ENCODE results near the gene PDE4D.
A peak's percentile ranks its signal among the peaks of the same experiment; 100 is the strongest.
"Not testable (repeated sequence)": the region's sequence is repeated elsewhere in the genome, so short reads cannot be mapped to it uniquely, and the experiment has no call there.

PDE4D gene

DNA sequence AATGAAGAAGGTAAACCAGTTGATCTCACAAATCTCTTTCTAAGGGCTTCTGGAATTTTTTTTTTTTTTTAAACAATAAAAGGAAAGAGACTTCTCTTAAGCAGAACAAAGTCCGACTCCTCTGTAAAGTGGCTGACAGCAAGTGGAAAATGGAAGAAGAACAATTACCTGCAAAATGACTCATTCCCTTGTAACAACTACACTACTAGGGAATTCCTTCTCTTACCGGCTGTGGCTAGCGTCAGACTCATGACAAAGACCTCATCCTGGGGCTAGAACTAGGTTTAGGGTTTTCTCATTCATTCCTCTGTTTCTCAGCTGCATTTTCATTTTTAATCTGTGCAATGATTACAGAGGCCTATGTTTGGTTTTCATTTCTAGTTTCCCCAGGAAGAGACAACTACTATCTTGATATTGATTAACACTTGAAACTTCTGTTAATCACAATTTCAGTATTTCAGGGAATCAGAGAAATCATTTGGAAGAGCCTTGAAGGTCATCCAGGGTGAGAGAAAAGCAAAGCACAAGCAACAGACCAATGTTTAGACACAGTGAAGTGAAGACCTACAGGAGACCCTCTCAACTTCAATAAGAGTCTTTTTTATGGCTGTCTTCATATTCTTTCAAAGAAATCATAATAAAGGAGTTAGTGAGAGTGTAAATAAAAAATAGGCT, 872.8 kb downstream of the PDE4D start:
- no peak for FAIRE-seq

DNA sequence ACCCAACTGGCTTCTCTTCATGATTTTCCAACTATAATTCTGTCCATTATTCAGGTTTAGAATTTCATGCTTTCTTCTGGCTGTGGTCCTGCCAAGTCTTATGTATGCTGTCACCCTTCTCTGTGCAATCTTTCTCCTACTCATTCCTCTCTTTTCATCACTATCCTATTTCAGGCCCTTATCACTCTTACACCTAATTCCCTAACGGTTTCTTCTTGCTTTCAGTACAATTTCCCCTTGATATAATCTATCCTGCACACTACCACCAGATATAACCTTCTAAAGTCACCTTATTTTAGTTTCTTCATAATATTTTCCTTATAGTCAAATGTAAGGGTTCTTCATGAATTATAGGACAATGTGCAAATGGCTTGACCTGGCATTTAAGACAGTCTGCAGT, 874.4 kb downstream of the PDE4D start:
- no peak for FAIRE-seq

DNA sequence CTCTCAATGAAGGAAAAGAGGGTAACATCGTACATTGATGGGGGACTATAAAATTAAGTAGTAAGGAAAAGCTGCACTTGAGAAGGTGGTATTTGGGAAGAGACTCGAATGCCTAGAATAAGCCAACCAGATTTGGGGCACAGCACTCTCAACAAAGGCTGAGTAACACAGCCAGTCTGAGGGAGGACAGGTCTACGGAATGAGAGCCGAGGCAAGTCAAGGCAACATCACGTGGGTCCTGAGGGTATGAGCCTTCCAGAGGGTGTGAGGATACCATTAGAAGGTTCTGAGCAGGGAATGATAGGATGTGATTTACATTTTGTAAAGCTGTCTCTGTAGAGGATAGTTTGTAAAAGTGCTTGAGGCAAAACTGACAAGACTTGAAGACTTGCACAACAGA, 876.6 kb downstream of the PDE4D start:
- FAIRE-seq, result no peak

DNA sequence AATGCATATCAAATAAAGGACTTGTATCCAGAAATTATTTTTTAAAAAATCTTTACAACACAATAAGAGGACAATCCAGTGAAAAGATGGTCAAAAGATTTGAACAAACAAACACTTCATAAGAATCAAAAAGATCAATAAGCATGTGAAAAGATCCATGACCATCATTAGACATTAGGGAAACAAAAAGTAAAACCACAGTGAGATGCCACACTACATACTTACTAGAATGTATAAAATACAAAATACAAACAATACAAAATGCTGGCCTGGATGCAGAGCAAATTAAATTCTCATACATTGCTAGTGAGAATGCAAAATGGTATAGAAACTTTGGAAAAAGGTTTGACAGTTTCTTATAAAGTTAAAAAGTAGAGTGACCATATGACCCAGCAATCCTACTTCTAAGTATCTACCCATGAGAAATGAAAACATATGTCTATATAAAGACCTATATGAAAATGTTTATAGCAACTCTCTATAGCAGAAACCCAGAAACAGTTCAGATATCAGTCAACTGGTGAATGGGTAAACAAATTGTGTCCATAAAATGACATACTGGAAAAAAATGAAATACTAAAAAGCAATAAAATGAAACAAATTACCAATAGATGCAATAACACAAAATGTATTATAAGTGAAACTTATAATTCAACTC, 884.6 kb downstream of the PDE4D start:
- no peak for FAIRE-seq

DNA sequence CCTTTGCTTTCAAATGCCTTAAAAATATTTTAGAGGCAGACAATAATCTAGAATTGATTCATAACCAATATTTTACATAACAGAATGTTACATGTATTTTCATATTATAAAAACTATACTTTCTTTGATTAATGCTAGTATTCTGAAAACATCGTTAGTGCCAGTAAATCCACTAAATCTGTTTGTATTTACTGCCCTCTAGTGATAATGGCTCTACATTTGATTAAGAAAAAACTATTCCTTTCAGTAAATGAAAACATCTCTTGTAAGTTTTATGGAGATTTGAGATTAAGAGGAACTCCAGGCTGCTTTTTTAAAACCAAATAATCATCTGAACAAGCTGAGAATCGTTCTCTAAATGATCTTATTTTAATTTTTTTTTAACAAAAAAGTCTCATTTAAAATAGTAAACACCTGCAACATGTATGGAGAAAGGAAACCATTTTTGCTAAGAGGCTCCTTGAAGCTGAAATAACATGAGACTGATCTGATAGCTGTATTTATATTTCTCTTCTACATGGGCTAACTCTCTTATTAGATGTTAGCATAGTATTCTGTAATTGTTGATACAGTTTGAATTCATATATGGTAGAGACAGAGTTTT, 886.0 kb downstream of the PDE4D start:
- FAIRE-seq, result peak; percentile 91

DNA sequence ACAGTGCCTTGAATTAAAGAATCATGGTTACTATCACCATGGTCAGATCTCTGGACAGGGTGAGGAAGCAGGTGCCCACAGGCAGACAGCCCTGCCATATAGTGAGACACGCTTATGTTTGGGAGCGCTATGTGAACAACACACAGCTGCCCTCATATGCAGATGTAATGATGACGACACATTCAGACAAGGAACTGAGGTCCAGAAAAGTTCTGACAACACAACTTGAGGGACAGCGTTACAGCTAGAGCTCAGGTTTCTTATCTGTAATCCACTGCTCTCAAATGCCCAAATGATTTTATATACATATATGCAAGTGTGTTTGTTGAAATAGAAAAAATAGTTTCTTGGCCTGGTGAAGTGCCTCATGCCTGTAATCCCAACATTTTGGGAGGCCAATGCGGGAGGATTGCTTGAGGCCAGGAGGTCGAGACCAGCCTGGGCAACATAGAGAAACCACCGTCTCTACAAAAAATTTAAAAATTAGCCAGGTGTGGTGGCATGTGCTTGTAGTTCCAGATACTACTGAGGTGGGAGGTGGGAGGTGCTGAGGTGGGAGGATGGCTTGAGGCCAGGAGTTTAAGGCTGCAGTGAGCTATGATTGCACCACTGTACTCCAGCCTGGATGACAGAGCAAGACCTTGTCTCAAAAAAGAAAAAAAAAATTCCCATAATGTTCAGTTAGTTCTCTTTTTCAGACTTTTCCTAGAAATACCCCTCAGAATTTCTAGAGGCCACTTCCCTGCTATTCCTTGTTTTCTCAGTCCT, 887.4 kb downstream of the PDE4D start:
- no peak for FAIRE-seq

DNA sequence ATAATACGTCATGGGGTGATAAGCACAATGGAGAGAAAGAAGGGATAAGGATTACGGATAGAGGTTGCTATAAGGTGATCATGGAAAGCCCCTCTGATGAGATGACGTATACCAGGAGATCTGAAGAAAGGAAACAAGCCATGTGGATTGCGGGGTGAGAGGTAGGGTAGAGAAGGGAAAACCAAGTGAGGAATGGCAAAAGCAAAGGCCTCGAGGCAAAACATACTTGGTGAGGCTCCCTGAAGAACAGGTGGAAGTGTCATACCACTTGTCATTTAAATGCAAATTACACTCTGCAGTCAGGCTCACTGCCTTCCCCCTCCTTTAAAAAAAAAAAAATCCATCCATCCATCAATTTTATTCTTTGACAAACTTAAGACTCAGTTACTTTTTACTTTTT, 889.9 kb downstream of the PDE4D start:
- FAIRE-seq, result no peak

DNA sequence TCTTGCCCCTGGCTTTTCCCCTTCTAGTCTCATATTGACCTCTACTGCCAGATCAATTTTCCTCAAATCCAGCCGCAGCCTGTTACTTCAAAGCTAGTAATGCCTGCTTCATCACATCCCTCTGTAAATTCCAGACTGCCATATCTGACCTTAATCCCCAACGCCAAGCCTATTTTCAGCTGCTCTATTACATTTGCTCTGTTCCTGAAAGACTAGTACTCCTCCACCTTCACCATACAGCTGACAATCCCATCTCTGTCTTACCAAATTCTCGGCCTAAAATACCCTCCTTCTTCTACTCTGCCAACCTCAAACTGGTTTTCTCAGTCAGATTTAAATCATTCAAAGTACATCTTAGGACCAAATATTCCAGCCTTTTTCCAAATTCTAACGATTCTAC, 890.4 kb downstream of the PDE4D start:
- FAIRE-seq, result no peak

DNA sequence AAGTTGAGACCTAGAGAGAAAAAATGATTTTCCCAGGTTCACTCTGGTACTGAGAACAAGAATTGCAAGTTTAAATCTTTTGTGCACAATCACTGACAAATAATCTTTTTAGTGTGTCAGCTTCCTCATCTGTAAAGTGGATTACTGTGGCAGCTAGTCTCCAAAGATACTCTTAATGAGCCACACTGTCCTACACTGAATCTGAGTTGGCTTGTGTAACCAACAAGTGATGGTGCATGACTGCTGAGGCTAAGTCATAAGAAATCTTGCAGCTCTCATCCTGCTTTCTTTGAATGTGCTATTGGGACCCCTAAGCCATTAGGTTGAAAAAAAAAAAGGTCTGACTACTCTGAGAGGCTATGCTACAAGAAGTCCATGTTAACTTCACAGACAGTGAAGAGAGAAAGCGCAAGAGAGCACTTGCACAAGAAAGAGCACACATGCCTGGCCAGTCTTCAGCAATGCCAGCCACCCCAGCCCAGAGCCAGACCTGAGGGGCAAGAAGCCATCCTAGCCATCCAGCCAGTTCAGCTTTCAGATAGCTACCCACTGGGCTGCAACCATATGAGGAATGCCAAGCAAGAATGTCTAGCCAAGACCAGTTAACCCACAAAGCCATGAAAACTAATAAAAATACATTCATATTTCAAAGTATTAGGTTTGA, 891.2 kb downstream of the PDE4D start:
- FAIRE-seq, result no peak

DNA sequence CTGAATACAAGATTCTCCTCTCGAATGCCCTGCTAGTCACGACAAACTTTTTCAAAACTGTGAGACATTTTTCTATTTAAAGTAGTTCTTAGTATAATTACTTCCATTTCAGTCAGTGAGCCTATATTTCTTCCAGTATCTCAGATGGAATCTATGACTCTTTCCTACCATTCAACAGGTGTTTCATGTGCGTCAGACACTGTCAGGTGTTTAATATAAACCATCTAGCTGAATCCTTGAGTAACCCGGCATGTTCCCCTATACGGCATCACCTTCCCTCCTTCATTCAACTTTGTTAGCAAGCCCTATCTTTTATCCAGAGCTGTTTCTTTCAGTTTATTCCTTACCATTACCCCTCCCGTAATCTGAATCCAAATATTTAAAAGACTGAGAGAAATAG, 891.8 kb downstream of the PDE4D start:
- no peak for FAIRE-seq

DNA sequence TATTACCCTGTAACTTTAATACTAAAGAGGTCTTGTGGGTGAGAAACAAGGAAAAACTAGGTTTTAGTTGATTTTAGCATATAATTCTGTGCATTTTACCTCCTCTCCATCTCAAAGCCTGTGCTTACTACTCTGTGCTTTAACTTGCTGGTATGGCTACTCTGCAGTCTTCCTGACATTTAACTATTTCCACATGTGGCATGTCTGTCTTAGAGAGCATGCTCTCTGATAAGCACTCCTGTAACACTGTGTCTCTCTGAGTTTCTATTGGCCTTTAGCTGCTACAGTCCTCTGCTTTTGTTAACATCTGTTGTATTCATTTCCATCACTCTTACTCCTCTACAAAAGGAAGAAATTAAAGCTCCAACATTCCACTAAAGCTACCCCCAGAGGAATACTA, 892.4 kb downstream of the PDE4D start:
- FAIRE-seq, result no peak

DNA sequence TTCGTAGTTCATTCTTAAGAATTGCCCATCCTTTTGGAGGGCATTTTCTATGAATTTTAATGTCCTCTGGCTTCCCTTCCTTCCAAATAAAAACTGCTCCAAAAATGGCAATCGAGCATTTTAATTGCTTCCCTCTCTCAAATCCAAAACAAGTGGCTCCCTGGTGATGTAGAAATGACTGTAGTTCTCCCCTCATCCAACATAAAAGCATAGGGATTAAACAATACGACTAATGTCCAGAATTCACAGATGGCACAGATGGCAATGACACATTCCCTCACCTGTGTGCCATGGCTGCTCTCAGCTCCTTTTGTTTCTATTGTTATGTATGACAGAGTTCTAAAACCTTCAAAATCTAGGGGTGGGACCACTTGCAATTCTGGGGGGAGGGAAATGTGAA, 893.3 kb downstream of the PDE4D start:
- no peak for FAIRE-seq

DNA sequence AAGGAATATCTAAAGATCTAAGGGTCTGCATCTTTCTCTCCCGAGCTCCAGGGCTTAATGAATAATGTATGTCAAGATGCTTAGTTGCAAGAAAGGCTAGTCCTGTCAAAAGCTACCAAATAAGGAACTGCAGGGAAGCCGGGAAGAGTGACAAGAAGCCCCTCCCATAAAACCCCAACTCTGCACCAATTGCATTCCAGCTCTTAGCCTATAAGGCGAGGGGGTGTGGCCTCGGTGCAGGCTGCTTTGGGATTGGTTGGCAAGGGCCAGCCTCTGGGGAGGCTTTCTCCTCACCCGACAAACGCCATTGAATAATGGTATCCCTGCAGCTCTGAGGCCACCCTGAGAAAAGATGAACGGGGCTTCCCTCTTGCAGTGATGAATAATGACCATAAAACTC, 893.7 kb downstream of the PDE4D start:
- FAIRE-seq, result no peak

DNA sequence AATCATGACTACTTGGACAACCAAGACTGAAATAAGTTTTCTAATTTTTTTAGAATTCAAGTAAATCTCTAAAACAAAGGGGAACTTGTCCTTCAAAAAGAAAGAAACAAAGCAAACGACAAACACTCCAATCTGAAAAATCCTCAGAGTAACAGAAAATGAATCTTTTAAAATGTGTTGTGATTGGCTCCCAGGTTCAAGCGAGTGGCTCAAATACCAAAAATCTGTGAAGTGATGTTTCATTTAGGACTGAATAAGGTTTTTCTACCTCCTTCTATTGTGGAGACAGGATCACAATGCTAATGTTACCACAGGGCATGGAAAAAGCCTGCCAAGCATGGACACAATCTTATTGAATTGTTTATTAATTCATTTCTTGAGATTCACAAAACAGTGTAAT, 895.0 kb downstream of the PDE4D start:
- peak; percentile 42 for FAIRE-seq

DNA sequence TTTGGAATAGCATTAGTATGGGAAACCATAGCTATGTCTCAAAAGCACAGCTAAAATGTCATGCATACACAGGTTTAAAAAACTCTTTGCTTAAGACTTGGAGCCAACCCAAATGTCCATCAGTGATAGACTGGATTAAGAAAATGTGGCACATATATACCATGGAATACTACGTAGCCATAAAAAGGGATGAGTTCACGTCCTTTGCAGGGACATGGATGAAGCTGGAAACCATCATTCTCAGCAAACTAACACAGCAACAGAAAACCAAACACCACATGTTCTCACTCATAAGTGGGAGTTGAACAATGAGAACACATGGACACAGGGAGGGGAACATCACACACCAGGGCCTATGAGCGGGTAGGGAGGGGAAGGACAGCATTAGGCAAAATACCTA, 897.7 kb downstream of the PDE4D start:
- FAIRE-seq, result not testable (repeated sequence)

DNA sequence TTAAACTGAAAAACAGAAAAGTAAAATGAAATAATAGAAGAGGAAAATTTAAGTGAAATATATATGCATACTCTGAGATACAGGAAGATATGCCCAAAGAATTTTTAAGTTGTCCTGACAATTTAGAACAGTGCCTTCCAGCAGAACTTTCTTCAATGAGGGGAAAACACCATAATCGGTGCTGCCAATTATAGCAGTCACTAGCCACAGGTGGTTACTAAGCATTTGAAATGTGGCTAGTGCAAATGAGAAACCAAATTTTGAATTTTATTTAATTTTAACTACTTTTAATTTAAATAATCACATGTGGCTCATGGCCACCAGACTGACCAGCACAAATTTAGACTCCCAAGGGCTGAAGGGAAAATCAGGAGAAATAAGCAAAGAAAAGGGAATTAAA, 900.1 kb downstream of the PDE4D start:
- FAIRE-seq, result no peak

DNA sequence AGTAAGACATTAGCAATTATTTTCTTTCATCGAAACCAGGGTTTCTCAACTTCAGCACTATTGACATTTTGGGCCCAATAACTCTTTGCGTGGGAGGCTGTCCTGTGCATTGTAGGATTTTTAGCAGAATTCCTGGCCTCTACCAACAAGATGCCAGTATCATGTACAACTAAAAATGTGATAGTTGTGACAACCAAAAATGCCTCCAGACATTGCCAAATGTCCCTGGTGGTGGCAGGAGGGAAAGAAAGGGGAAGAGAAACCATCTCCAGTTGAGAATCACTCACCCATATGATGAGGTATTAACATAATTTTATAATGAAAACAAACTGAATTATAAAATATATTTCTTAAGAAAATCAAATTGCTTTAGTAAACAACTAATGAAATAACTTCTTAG, 904.6 kb downstream of the PDE4D start:
- FAIRE-seq, result no peak

DNA sequence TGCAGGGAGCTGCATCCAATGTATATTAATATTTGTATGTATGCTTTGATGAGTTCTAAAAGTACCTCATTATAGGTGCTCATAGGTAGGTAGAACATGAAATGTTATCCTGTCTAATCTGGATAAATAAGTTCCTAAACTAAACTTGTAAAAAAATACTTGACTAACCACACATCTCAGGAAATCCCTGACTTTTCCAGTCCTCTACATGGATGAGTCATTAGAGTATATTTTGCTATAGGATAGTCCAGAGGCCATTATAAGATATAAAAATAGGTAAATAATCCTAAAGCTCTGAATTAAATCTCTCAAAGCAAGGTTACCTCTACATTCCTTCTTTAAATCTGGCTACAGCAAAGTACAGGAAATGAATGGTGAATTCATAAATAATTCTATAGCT, 906.3 kb downstream of the PDE4D start:
- no peak for FAIRE-seq

DNA sequence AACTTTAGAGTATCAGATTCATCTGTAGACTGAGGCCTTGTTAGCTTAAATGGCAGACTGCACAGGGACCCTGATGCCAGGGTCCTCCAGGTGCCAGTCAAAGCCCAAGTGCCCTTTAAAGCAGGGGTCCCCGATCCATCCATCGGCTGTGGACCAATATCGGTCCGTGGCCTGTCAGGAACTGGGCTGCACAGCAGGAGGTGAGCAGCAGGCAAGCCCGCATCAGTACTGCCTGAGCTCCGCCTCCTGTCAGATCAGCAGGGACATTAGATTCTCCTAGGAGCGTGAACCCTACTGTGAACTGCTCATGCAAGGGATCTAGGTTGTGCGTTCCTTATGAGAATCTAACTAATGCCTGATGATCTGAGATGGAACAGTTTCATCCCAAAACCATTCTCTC, 907.2 kb downstream of the PDE4D start:
- no peak for FAIRE-seq

DNA sequence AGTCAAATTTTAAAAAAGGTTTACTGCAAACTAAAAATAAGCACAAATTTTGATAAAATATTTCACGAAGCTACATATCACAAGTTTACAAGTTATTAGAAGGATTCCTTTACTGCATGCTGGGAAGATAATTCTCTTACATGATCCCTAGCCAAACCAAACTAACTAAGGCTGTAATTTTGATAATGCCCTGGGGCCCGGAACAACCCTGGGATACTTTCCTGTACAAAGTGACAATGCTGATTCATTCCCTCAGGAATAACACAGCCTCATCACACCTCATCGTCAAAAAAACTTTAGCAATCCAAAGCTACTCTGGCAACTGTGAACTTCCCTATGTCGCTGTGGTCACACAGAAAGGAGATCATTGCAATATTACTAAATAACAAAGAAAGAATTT, 907.8 kb downstream of the PDE4D start:
- no peak for FAIRE-seq

DNA sequence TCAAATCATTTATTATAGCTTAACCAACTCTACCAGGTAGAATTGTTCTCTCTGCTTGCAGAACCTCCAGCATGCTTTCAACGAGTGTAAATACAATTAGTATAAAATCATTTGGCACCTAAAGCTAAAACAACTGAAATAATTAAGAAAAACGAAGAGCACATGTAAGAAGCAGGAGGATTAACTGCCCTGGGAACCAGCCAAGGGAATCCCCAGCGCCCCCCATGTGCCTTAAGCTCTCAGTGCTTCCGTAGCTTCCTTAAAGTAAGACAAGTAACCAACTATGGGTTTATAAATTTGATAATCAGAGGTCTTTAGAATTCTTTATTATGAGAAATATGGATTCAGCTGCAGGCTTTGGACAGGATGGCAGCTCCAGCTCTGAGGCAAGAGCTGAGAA, 908.2 kb downstream of the PDE4D start:
- FAIRE-seq, result no peak

DNA sequence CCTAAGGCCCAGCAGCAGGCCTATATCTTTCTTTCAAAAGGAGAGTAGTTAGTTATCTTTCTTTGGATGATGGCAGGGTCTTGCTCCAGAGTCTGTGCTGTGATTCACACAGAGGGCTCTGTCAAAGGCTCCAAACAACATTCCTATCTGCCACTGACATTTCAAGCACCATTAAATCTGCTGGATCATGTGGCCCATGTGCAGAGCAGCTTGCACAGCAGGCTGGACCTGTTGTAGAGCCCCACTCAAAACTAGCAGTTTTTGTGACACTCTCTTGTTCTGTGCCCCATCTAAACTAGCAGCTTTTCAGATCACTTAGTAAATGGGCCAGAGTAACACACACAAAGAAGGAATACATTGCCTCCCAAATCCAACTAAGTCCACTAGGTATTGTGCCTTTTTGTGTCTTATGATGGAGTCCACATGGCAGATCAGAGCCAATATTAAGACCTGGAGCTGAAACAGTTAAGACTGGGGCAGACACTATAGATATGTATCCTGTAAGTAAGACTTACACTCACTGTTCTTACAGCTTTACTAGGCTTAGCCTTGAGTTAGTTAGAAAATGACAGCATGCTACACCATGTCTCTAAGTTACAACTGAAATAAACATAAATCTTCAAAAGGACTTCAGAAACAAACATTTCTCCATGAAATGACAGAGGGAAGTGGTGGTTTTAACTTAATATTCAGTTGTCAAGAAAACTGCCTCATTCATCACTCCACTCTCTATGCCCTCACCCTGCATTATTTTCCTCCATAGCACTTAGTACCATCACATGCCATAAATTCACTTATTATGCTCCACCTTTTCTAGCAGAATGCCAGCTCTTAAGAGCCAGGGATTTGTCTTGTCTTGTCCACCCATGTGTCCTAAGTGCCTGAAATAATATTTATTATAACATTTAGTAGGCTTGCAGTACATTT, 909.7 kb downstream of the PDE4D start:
- no peak for FAIRE-seq

Measured in TTC549 (cell line).